HepG2 (cell line): ENCODE measurements around the gene KCNQ1OT1. TPM values are rescaled to one million over a fixed set of nuclear protein-coding genes. Genes with fewer than 3 reads are reported as not detected.

Source experiments
- CBX5 ChIP-seq: sonication (generic); formaldehyde crosslinking; IDR thresholded peaks from 2 replicates; pipeline ENCODE4 v1.4.0; 2020; ENCODE audit warnings: missing genetic modification reagents, borderline replicate concordance
- STAT5B ChIP-seq: sonication (generic); formaldehyde crosslinking; IDR thresholded peaks from 2 replicates; pipeline ENCODE4 v1.4.0; 2020; ENCODE audit warnings: missing genetic modification reagents
- TCF7 ChIP-seq: sonication (generic); IDR thresholded peaks from 2 replicates; pipeline ENCODE4 v1.6.1; 2016; ENCODE audit warnings: antibody characterized with exemption, low read depth
- TCF7L2 ChIP-seq: IDR thresholded peaks from 2 replicates; pipeline ENCODE4 v1.6.1; 2011; ENCODE audit warnings: mild to moderate bottlenecking, low read depth, low read length, moderate library complexity
- ZBTB38 ChIP-seq: sonication (generic); formaldehyde crosslinking; IDR thresholded peaks from 2 replicates; pipeline ENCODE4 v1.5.1; 2020; ENCODE audit warnings: mild to moderate bottlenecking, missing genetic modification reagents
- ZNF230 ChIP-seq: sonication (generic); formaldehyde crosslinking; IDR thresholded peaks from 2 replicates; pipeline ENCODE4 v1.4.0; 2020; ENCODE audit warnings: mild to moderate bottlenecking, missing genetic modification reagents
- ZNF451 ChIP-seq: sonication (generic); formaldehyde crosslinking; IDR thresholded peaks from 2 replicates; pipeline ENCODE4 v1.5.0; 2020; ENCODE audit warnings: mild to moderate bottlenecking, missing genetic modification reagents
- ZNF652 ChIP-seq: IDR thresholded peaks from 2 replicates; pipeline ENCODE4 v1.6.1; 2016; ENCODE audit warnings: low read depth, borderline replicate concordance
- ZNF687 ChIP-seq: sonication (generic); formaldehyde crosslinking; IDR thresholded peaks from 2 replicates; pipeline ENCODE4 v1.5.1; 2020; ENCODE audit warnings: mild to moderate bottlenecking, missing genetic modification reagents, moderate library complexity
- polyA plus RNA-seq, 8 experiments: library from polyadenylated mRNA; depleted of rRNA in 3 of 8; stranded (reverse) in 7 of 8; unstranded in 1 of 8; fragments of >200 nt; fragmentation: Illumina TruSeq in 4 of 8; extraction: Trizol in 4 of 8; gene quantifications; 2 replicates each; pipeline versions ENCODE4 v1.2.1 to v1.2.3, GENCODE V29; 2011 to 2016; ENCODE audit warnings: low read depth in 4 of 8, missing spikeins in 1 of 8, mixed read lengths in 1 of 8; ENCODE audit not compliant: insufficient read depth in 1 of 8
- total RNA-seq, 5 experiments: library from RNA; depleted of rRNA; stranded (reverse); fragments of >200 nt; fragmentation: Illumina TruSeq; extraction: Trizol; gene quantifications; 2 replicates each; pipeline ENCODE4 v1.2.3, GENCODE V29; 2016; ENCODE audit warnings: low read depth in 1 of 5
- TF ChIP-seq, protein P1 (sequence below), 2 experiments: fragments of 450-650 bp in 1 of 2; sonication (generic) in 1 of 2; formaldehyde crosslinking in 1 of 2; IDR thresholded peaks; 2 replicates each; pipeline versions ENCODE4 v1.6.1 to v1.8.0; 2016 to 2022; ENCODE audit warnings: antibody characterized with exemption in 1 of 2, mild to moderate bottlenecking in 1 of 2, missing genetic modification reagents in 1 of 2
- TF ChIP-seq, protein P2 (sequence below): sonication (generic); formaldehyde crosslinking; IDR thresholded peaks from 2 replicates; pipeline ENCODE4; 2020; ENCODE audit warnings: missing genetic modification reagents, mild to moderate bottlenecking, borderline replicate concordance

KCNQ1OT1 gene
- total and polyA plus RNA-seq, 2 of the 13 experiments (the other 11 are each of a cell fraction or from before 2014, with no cell fraction given), result 1.3 to 18.9 TPM

DNA sequence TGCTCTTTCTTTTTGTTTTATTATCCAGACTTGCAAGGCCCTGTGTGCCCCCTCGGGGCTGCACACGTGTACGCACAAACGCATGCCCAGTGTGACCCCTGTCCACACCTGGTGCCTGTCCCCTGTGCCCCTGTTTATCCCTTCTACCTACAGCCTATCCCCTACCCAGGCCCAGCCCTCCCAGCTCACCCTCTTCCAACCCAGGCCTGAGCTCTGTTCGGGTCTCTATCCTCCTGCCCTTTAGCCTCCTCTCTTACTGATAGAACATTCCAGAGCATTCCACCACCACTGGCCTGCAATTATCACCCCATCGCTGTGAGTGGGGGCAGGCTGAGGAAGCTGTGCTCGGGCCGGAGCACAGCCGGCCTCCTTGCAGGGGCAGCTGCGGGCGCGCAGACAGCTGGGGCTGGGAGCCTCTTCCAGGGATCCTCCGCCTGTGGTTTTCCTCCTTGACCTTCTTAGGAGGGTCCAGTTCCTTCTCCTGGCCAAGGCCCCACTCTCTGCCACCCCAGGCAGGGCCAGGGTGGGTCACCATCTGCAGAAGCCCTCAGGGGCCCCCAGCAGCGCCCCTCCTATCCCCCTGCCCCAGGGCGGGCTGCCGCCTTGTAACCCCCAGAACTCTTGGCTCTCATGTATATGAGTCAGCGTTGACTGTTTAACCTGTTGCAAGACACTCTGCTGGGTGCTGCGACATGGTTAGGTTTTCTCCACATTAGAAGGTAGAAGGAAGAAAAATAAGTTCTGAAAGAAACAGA, 41.8 kb upstream of the KCNQ1OT1 start (continued):
- TF ChIP-seq, protein P1, sequence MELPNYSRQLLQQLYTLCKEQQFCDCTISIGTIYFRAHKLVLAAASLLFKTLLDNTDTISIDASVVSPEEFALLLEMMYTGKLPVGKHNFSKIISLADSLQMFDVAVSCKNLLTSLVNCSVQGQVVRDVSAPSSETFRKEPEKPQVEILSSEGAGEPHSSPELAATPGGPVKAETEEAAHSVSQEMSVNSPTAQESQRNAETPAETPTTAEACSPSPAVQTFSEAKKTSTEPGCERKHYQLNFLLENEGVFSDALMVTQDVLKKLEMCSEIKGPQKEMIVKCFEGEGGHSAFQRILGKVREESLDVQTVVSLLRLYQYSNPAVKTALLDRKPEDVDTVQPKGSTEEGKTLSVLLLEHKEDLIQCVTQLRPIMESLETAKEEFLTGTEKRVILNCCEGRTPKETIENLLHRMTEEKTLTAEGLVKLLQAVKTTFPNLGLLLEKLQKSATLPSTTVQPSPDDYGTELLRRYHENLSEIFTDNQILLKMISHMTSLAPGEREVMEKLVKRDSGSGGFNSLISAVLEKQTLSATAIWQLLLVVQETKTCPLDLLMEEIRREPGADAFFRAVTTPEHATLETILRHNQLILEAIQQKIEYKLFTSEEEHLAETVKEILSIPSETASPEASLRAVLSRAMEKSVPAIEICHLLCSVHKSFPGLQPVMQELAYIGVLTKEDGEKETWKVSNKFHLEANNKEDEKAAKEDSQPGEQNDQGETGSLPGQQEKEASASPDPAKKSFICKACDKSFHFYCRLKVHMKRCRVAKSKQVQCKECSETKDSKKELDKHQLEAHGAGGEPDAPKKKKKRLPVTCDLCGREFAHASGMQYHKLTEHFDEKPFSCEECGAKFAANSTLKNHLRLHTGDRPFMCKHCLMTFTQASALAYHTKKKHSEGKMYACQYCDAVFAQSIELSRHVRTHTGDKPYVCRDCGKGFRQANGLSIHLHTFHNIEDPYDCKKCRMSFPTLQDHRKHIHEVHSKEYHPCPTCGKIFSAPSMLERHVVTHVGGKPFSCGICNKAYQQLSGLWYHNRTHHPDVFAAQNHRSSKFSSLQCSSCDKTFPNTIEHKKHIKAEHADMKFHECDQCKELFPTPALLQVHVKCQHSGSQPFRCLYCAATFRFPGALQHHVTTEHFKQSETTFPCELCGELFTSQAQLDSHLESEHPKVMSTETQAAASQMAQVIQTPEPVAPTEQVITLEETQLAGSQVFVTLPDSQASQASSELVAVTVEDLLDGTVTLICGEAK (IDR thresholded peaks at IDR 0.05), result no peak
- TF ChIP-seq, protein P1 (CRISPR knock-in tag; IDR thresholded peaks at IDR 0.05), result no peak
- no peak for TF ChIP-seq TCF7L2
- no peak for TF ChIP-seq ZNF652 (CRISPR knock-in tag)
- TF ChIP-seq, protein P2, sequence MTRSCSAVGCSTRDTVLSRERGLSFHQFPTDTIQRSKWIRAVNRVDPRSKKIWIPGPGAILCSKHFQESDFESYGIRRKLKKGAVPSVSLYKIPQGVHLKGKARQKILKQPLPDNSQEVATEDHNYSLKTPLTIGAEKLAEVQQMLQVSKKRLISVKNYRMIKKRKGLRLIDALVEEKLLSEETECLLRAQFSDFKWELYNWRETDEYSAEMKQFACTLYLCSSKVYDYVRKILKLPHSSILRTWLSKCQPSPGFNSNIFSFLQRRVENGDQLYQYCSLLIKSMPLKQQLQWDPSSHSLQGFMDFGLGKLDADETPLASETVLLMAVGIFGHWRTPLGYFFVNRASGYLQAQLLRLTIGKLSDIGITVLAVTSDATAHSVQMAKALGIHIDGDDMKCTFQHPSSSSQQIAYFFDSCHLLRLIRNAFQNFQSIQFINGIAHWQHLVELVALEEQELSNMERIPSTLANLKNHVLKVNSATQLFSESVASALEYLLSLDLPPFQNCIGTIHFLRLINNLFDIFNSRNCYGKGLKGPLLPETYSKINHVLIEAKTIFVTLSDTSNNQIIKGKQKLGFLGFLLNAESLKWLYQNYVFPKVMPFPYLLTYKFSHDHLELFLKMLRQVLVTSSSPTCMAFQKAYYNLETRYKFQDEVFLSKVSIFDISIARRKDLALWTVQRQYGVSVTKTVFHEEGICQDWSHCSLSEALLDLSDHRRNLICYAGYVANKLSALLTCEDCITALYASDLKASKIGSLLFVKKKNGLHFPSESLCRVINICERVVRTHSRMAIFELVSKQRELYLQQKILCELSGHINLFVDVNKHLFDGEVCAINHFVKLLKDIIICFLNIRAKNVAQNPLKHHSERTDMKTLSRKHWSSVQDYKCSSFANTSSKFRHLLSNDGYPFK (CRISPR knock-in tag), result no peak
- no peak for TF ChIP-seq ZNF230
- TF ChIP-seq STAT5B (CRISPR knock-in tag), result no peak
- TF ChIP-seq ZBTB38 (CRISPR knock-in tag), result no peak
- TF ChIP-seq CBX5, result no peak
- no peak for TF ChIP-seq TCF7
- no peak for TF ChIP-seq ZNF451
- TF ChIP-seq ZNF687, result peak; percentile 76
